HepG2 (cell line): ENCODE data around the gene THAP6. TPM values are rescaled to one million over a fixed set of nuclear protein-coding genes. Genes with fewer than 3 reads are reported as not detected.

Source experiments
- ATAC-seq: fragments of 200-7000 bp; cut with Tn5 transposase; 3 replicates; pipeline ENCODE4 v1.9.1; 2020; ENCODE audit warnings: mild to moderate bottlenecking, moderate library complexity
- BruUV-seq: library from RNA; stranded (reverse); fragments of 400-500 nt; replicated peaks from 2 replicates; lab custom pipeline; 2021; lab: Mats Ljungman, UMichigan
- CTCF ChIA-PET: fragments of 300-600 bp; formaldehyde crosslinking; extraction: SDS; loops from one replicate; lab custom pipeline; 2021; ENCODE audit warnings: low total read pairs, inconsistent platforms, low intra/inter-chr PET ratio; lab: Yijun Ruan, JAX
- POLR2A ChIA-PET: fragments of 350-600 bp; sonication (Branson Sonifier 250); formaldehyde crosslinking; loops from one replicate; lab custom pipeline; 2020; ENCODE audit warnings: antibody characterized with exemption, inconsistent platforms; lab: Yijun Ruan, JAX
- DNase-seq: peaks from one replicate; pipeline ENCODE4 v3.0.0-alpha.2; 2015; ENCODE audit warnings: low spot score
- FAIRE-seq: peaks from 3 replicates; lab custom pipeline; 2011; peaks lifted over from hg19 to GRCh38; lab: Jason Lieb, UNC
- H2AFZ ChIP-seq: one replicate; pipeline ENCODE4 v1.6.1; 2011; ENCODE audit warnings: low read length, inconsistent platforms
- H3K27ac ChIP-seq: fragments of 300-600 bp; 3 replicates; pipeline ENCODE4 v1.8.0; 2011; ENCODE audit warnings: mixed run types, mild to moderate bottlenecking, mixed read lengths, low read length, inconsistent platforms; ENCODE audit not compliant: insufficient read depth; ENCODE audit errors: extremely low read length
- H3K27me3 ChIP-seq, 2 experiments: fragments of 200-600 bp in 1 of 2; 2 replicates in 1 of 2; 3 replicates in 1 of 2; pipeline versions ENCODE4 v1.6.0 to v1.8.0; 2011; ENCODE audit warnings: low read length in 2 of 2, mild to moderate bottlenecking in 2 of 2, moderate library complexity in 2 of 2, inconsistent platforms in 1 of 2; ENCODE audit not compliant: insufficient read depth in 2 of 2, control insufficient read depth in 1 of 2
- H3K36me3 ChIP-seq, 2 experiments: fragments of 200-600 bp in 1 of 2; replicated peaks in 1 of 2; 2 replicates in 1 of 2; 3 replicates in 1 of 2; pipeline versions ENCODE4 v1.5.1 to v1.8.0; 2011; ENCODE audit warnings: low read length in 2 of 2, inconsistent platforms in 1 of 2; ENCODE audit not compliant: insufficient read depth in 2 of 2, control insufficient read depth in 1 of 2
- H3K4me1 ChIP-seq: 2 replicates; pipeline ENCODE4 v1.5.1; 2012; ENCODE audit warnings: low read length, inconsistent platforms; ENCODE audit not compliant: insufficient read depth
- H3K4me2 ChIP-seq: 2 replicates; pipeline ENCODE4 v1.6.0; 2011; ENCODE audit warnings: low read depth, low read length, inconsistent platforms
- H3K4me3 ChIP-seq, 3 experiments: fragments of 200-600 bp in 1 of 3; sonication (generic), shearing (Covaris generic) in 1 of 3; replicated peaks in 1 of 3; 2 replicates each; pipeline ENCODE4 v1.5.1; 2011 to 2016; ENCODE audit warnings: low read length in 3 of 3, inconsistent platforms in 2 of 3, low read depth in 2 of 3, mild to moderate bottlenecking in 2 of 3, control low read depth in 1 of 3, mixed read lengths in 1 of 3; ENCODE audit not compliant: insufficient read depth in 1 of 3
- H3K79me2 ChIP-seq: one replicate; pipeline ENCODE4 v1.6.1; 2011; ENCODE audit warnings: low read length, inconsistent platforms; ENCODE audit not compliant: insufficient read depth
- H3K9ac ChIP-seq: 2 replicates; pipeline ENCODE4 v1.6.0; 2011; ENCODE audit warnings: mild to moderate bottlenecking, low read depth, low read length, inconsistent platforms; ENCODE audit not compliant: insufficient read depth
- H3K9me3 ChIP-seq: 2 replicates; pipeline ENCODE4 v1.5.1; 2012; ENCODE audit warnings: mild to moderate bottlenecking, low read length
- H4K20me1 ChIP-seq: 2 replicates; pipeline ENCODE4 v1.6.0; 2011; ENCODE audit warnings: inconsistent platforms, mild to moderate bottlenecking, low read length, moderate library complexity; ENCODE audit not compliant: insufficient read depth
- KIAA2018 ChIP-seq: sonication (generic); formaldehyde crosslinking; IDR thresholded peaks from 2 replicates; pipeline ENCODE4 v1.5.0; 2020; ENCODE audit warnings: mild to moderate bottlenecking, missing genetic modification reagents, borderline replicate concordance
- MEF2D ChIP-seq: sonication (generic); formaldehyde crosslinking; IDR thresholded peaks from 2 replicates; pipeline ENCODE4 v1.5.1; 2020; ENCODE audit warnings: mild to moderate bottlenecking, missing genetic modification reagents
- PCBP2 ChIP-seq: fragments of 200-400 bp; formaldehyde crosslinking; optimal IDR thresholded peaks from 2 replicates; pipeline ENCODE3; 2018; ENCODE audit warnings: low read length, low read depth; ENCODE audit not compliant: poor library complexity, severe bottlenecking
- ZFY ChIP-seq: sonication (generic); formaldehyde crosslinking; IDR thresholded peaks from 2 replicates; pipeline ENCODE4 v1.4.0; 2020; ENCODE audit warnings: missing genetic modification reagents
- ZNF773 ChIP-seq: sonication (generic); formaldehyde crosslinking; IDR thresholded peaks from 2 replicates; pipeline ENCODE4 v1.4.0; 2020; ENCODE audit warnings: missing genetic modification reagents, borderline replicate concordance
- in situ Hi-C: cut with HindIII; loops from 2 replicates; pipeline ENCODE4 v1.10.0; 2017; ENCODE audit warnings: low pct_unique_long_range_greater_than_20kb; ENCODE audit not compliant: extremely low pct_ligation_motif_present
- intact Hi-C: fragments of 100-400 bp; cut with micrococcal nuclease; formaldehyde crosslinking; loops from one replicate; pipeline ENCODE4 v1.10.0; 2022; ENCODE audit not compliant: unreplicated experiment
- polyA plus RNA-seq, 8 experiments: library from polyadenylated mRNA; depleted of rRNA in 3 of 8; stranded (reverse) in 7 of 8; unstranded in 1 of 8; fragments of >200 nt; fragmentation: Illumina TruSeq in 4 of 8; extraction: Trizol in 4 of 8; gene quantifications; 2 replicates each; pipeline versions ENCODE4 v1.2.1 to v1.2.3, GENCODE V29; 2011 to 2016; ENCODE audit warnings: low read depth in 4 of 8, missing spikeins in 1 of 8, mixed read lengths in 1 of 8; ENCODE audit not compliant: insufficient read depth in 1 of 8
- total RNA-seq, 5 experiments: library from RNA; depleted of rRNA; stranded (reverse); fragments of >200 nt; fragmentation: Illumina TruSeq; extraction: Trizol; gene quantifications; 2 replicates each; pipeline ENCODE4 v1.2.3, GENCODE V29; 2016; ENCODE audit warnings: low read depth in 1 of 5

Gene THAP6
- total and polyA plus RNA-seq, 2 of the 13 experiments (the other 11 are each of a cell fraction or from before 2014, with no cell fraction given), result 9.3 to 14.7 TPM

- FAIRE-seq, result no peak
- Histone ChIP-seq H3K79me2 (no peaks in the 10 kb centered on the region), H3K4me1 (peaks cover 2% of the 10 kb centered on the region; the same call in 1 of the 2 replicates), H3K4me2 (no peak overlapping the region), H3K9me3 (no peaks in the 10 kb centered on the region), H2AFZ (no peak overlapping the region), H4K20me1 (no peaks in the 10 kb centered on the region), H3K9ac (no peak overlapping the region), H3K4me3 (no peak overlapping the region), H3K27ac (no peak overlapping the region), H3K27me3 (no peaks in the 10 kb centered on the region), H3K36me3 (peaks cover 1 to 6% of the 10 kb centered on the region in 2 experiments; a peak in 1 of 5 replicates)
- in situ Hi-C loops, result no loop called here
- POLR2A ChIA-PET, result no interaction called here
- intact Hi-C loops, result no loop called here
- CTCF ChIA-PET, result no interaction called here
- ATAC-seq, result no peak
- no peak for DNase-seq
- no peak for TF ChIP-seq ZNF773 (CRISPR knock-in tag)
- no peak for TF ChIP-seq PCBP2
- TF ChIP-seq KIAA2018 (CRISPR knock-in tag), result no peak
- TF ChIP-seq ZFY (CRISPR knock-in tag), result no peak
- no peak for TF ChIP-seq MEF2D (CRISPR knock-in tag)
- TF ChIP-seq, all 625 proteins: peak for 0
- no TSS peak for BruUV-seq
Measured at GRCh38 chr4:75542824-75543223, 28.6 kb downstream of the THAP6 start.
